CD4-positive, alpha-beta T cell (primary cell): ENCODE data around the gene DQX1. TPM values are rescaled to one million over a fixed set of nuclear protein-coding genes. Genes with fewer than 3 reads are reported as not detected.

Experiments used
- ATAC-seq: fragments of 200-7000 bp; cut with Tn5 transposase; one replicate; pipeline ENCODE4 v1.10.0; 2022; ENCODE audit warnings: mild to moderate bottlenecking; ENCODE audit not compliant: poor library complexity
- CTCF ChIA-PET: fragments of 350-600 bp; sonication (Branson Sonifier 250); formaldehyde crosslinking; loops from one replicate; lab custom pipeline; 2021; ENCODE audit warnings: antibody characterized with exemption, inconsistent platforms; lab: Charles Lee
- POLR2A ChIA-PET: fragments of 350-600 bp; sonication (Branson Sonifier 250); formaldehyde crosslinking; loops from one replicate; lab custom pipeline; 2021; ENCODE audit warnings: antibody characterized with exemption, inconsistent platforms; lab: Charles Lee
- DNase-seq, 14 experiments: peaks; one replicate each; pipeline ENCODE4 v3.0.0-alpha.2; 2013 to 2020; ENCODE audit warnings: mixed read lengths in 2 of 14
- H3K27ac ChIP-seq, 2 donors: one replicate each; pipeline versions ENCODE4 v1.5.1 to v1.7.0; 2013; ENCODE audit warnings: low read length in 2 of 2, low read depth in 1 of 2, mild to moderate bottlenecking in 1 of 2
- H3K27me3 ChIP-seq, 2 experiments: 1 replicate in 1 of 2; 2 replicates in 1 of 2; pipeline versions ENCODE4 v1.6.1 to v1.7.0; 2013; ENCODE audit warnings: low read length in 2 of 2, control low read depth in 1 of 2, mild to moderate bottlenecking in 1 of 2, moderate library complexity in 1 of 2; ENCODE audit not compliant: insufficient read depth in 2 of 2, control insufficient read depth in 1 of 2
- H3K36me3 ChIP-seq: one replicate; pipeline ENCODE4 v1.6.1; 2013; ENCODE audit warnings: low read length, control low read depth; ENCODE audit not compliant: insufficient read depth
- H3K4me1 ChIP-seq: one replicate; pipeline ENCODE4 v1.6.1; 2013; ENCODE audit warnings: low read length, control low read depth; ENCODE audit not compliant: insufficient read depth
- H3K4me3 ChIP-seq: one replicate; pipeline ENCODE4 v1.5.1; 2013; ENCODE audit warnings: mild to moderate bottlenecking, low read length, moderate library complexity
- H3K9me3 ChIP-seq, 2 experiments: 1 replicate in 1 of 2; 2 replicates in 1 of 2; pipeline versions ENCODE4 v1.6.1 to v1.7.0; 2013; ENCODE audit warnings: low read length in 2 of 2, mild to moderate bottlenecking in 2 of 2, control low read depth in 1 of 2, moderate library complexity in 1 of 2; ENCODE audit not compliant: control insufficient read depth in 1 of 2, insufficient read depth in 1 of 2
- H3K27ac Mint-ChIP-seq: one replicate; pipeline ENCODE4 v1.8.0; 2020; ENCODE audit warnings: mixed read lengths
- H3K27me3 Mint-ChIP-seq: one replicate; pipeline ENCODE4 v1.8.0; 2021; ENCODE audit warnings: mixed read lengths
- H3K36me3 Mint-ChIP-seq: one replicate; pipeline ENCODE4 v1.8.0; 2021; ENCODE audit warnings: low read depth, mixed read lengths
- H3K4me1 Mint-ChIP-seq: one replicate; pipeline ENCODE4 v1.8.0; 2021; ENCODE audit warnings: low read depth, mixed read lengths
- H3K4me3 Mint-ChIP-seq: one replicate; pipeline ENCODE4 v1.8.0; 2020; ENCODE audit warnings: mild to moderate bottlenecking, mixed read lengths
- H3K9me3 Mint-ChIP-seq: one replicate; pipeline ENCODE4 v1.8.0; 2020; ENCODE audit warnings: mixed read lengths
- CTCF ChIP-seq: fragments of 200-600 bp; IDR thresholded peaks from one replicate; pipeline ENCODE4 v1.8.0; 2022; ENCODE audit warnings: antibody characterized with exemption, mild to moderate bottlenecking
- intact Hi-C, 2 experiments: fragments of 100-400 bp; cut with DNase I in 1 of 2; cut with micrococcal nuclease in 1 of 2; formaldehyde crosslinking; loops; one replicate each; pipeline versions ENCODE4 v1.15.1 to v1.9.0; 2023 to 2025; cut with DNase I, micrococcal nuclease
- total RNA-seq, 174 experiments: library from RNA in 2 of 174; stranded (reverse) in 2 of 174; gene quantifications; one replicate each; pipeline ENCODE4 v1.2.3 and lab custom pipeline; 2021 to 2026

DQX1 gene
- total RNA-seq, 2 experiments from 2014 or later, result 0.22 TPM; not detected in 1

GRCh38 chr2:74515981-74516633, 9.9 kb downstream of the DQX1 start:
- Histone ChIP-seq H3K27ac (no peak overlapping the region), H3K4me1 (peaks cover 40% of the 10 kb centered on the region), H3K4me3 (peak overlapping the region; percentile 54), H3K27me3 (peaks cover 78 to 84% of the 10 kb centered on the region in 2 experiments), H3K36me3 (no peaks in the 10 kb centered on the region), H3K9me3 (peaks cover 0 to 36% of the 10 kb centered on the region in 2 experiments)
- Mint-ChIP-seq H3K9me3 (no peaks in the 10 kb centered on the region), H3K4me1 (peaks cover 18% of the 10 kb centered on the region), H3K27ac (no peak overlapping the region), H3K4me3 (peak overlapping the region; percentile 85), H3K27me3 (peaks cover 92% of the 10 kb centered on the region), H3K36me3 (no peaks in the 10 kb centered on the region)
- peak; percentile 54 to 85 (median 68) for DNase-seq
- ChIA-PET CTCF (interaction anchor here (1.2 kb wide), 1 partner anchor 15 kb away, joined by 3 read pairs; no protein-coding TSS in a partner anchor), POLR2A (interaction anchor here (0.8 to 3.8 kb wide), 5 partner anchors 9 to 33 kb away, joined by 3 to 27 read pairs (median 5); partner anchors contain the start of genes AUP1, CCDC142, DQX1 and HTRA2)
- ATAC-seq, result peak; percentile 80
- intact Hi-C loops, result loop anchor here in 1 of 2 experiments (2.0 kb wide), 1 partner anchor 13 kb away; the partner anchor contains the start of genes AUP1 and HTRA2
- no peak for TF ChIP-seq CTCF

- Mint-ChIP-seq H3K9me3 (no peaks in the 10 kb centered on the region), H3K36me3 (no peaks in the 10 kb centered on the region), H3K4me3 (peak overlapping the region; percentile 74), H3K27ac (no peak overlapping the region), H3K4me1 (peaks cover 18% of the 10 kb centered on the region), H3K27me3 (peaks cover 91% of the 10 kb centered on the region)
- ChIA-PET POLR2A (interaction anchor here (1.1 to 3.8 kb wide), 5 partner anchors 8 to 15 kb away, joined by 4 to 27 read pairs (median 6); partner anchors contain the start of genes AUP1, DQX1, HTRA2 and PCGF1), CTCF (no interaction called here)
- ATAC-seq (peak; percentile 10), DNase-seq (peak in 3 of 14 experiments; percentile 11 to 43 (median 34))
- peaks cover 0 to 36% of the 10 kb centered on the region in 2 experiments for H3K9me3 ChIP-seq
- no peaks in the 10 kb centered on the region for H3K36me3 ChIP-seq
- H3K4me3 ChIP-seq, result peak overlapping the region; percentile 54
- intact Hi-C loops, result loop anchor here in 1 of 2 experiments (2.0 kb wide), 1 partner anchor 13 kb away; the partner anchor contains the start of genes AUP1 and HTRA2
- peaks cover 40% of the 10 kb centered on the region for H3K4me1 ChIP-seq
- no peak overlapping the region for H3K27ac ChIP-seq
- peaks cover 77 to 81% of the 10 kb centered on the region in 2 experiments for H3K27me3 ChIP-seq
- TF ChIP-seq CTCF, result no peak
These were observed 10.6 kb downstream of the DQX1 start for GRCh38 chr2:74515271-74515980.
